ENCODE results near the gene MTR.

- TF ChIP-seq ARNTL (CRISPR knock-in tag; IDR thresholded peaks at IDR 0.05; ENCODE audit: borderline replicate concordance, low read depth) (no peak), ZFP3 (CRISPR knock-in tag; IDR thresholded peaks at IDR 0.05) (no peak), TCF4 (CRISPR knock-in tag; IDR thresholded peaks at IDR 0.05; ENCODE audit: borderline replicate concordance) (no peak), ZNF70 (CRISPR knock-in tag; IDR thresholded peaks at IDR 0.05) (no peak), ZFP30 (CRISPR knock-in tag; IDR thresholded peaks at IDR 0.05) (no peak), ESRRG (CRISPR knock-in tag; IDR thresholded peaks at IDR 0.05) (no peak), ZC3H10 (CRISPR knock-in tag; IDR thresholded peaks at IDR 0.05) (no peak), SNAI2 (CRISPR knock-in tag; IDR thresholded peaks at IDR 0.05) (no peak), TSHZ2 (CRISPR knock-in tag; IDR thresholded peaks at IDR 0.05) (no peak), OSR1 (CRISPR knock-in tag; IDR thresholded peaks at IDR 0.05) (no peak), PATZ1 (CRISPR knock-in tag; IDR thresholded peaks at IDR 0.05; ENCODE audit: borderline replicate concordance) (no peak)
Observed at GRCh38 chr1:236808564-236809130, 13.6 kb downstream of the MTR start.

Data from SK-N-SH treated with all-trans-retinoic acid at 6 μM for 48 hours (cell line).